K562 (cell line): ENCODE data around the gene DOCK8. TPM values are rescaled to one million over a fixed set of nuclear protein-coding genes. Genes with fewer than 3 reads are reported as not detected.

ENCODE experiments used
- ATAC-seq: fragments of 200-7000 bp; cut with Tn5 transposase; 3 replicates; pipeline ENCODE4 v1.9.1; 2020; ENCODE audit warnings: moderate library complexity
- BruUV-seq: library from RNA; stranded (reverse); fragments of 400-500 nt; replicated peaks from 2 replicates; lab custom pipeline; 2021; lab: Mats Ljungman, UMichigan
- CTCF ChIA-PET: fragments of 300-600 bp; formaldehyde crosslinking; extraction: SDS; loops from one replicate; lab custom pipeline; 2021; ENCODE audit warnings: low intra/inter-chr PET ratio; lab: Yijun Ruan, JAX
- POLR2A ChIA-PET: fragments of 300-600, 350-650 bp; sonication (Branson Sonifier 250); formaldehyde crosslinking; extraction: SDS; loops from one replicate; lab custom pipeline; 2021; ENCODE audit warnings: antibody characterized with exemption, inconsistent platforms; lab: Yijun Ruan, JAX
- DNase-seq, 4 experiments: peaks; one replicate each; pipeline versions ENCODE4 v3.0.0 to v3.0.0-alpha.2; 2011 to 2018; ENCODE audit warnings: low spot score in 3 of 4, mixed read lengths in 3 of 4; ENCODE audit errors: extremely low read depth in 1 of 4
- FAIRE-seq: peaks from 2 replicates; lab custom pipeline; 2011; peaks lifted over from hg19 to GRCh38; lab: Jason Lieb, UNC
- H2AFZ ChIP-seq: 2 replicates; pipeline ENCODE4 v1.6.0; 2011; ENCODE audit warnings: low read depth, low read length, control low read depth, inconsistent platforms
- H3K27ac ChIP-seq: fragments of 200-600 bp; 3 replicates; pipeline ENCODE4 v1.8.0; 2011; ENCODE audit warnings: low read depth, mild to moderate bottlenecking, control low read depth, inconsistent platforms, low read length, moderate library complexity, mixed read lengths; ENCODE audit errors: extremely low read depth
- H3K27me3 ChIP-seq, 2 experiments: fragments of 300-600 bp in 1 of 2; 2 replicates in 1 of 2; 3 replicates in 1 of 2; pipeline versions ENCODE4 v1.6.0 to v1.8.0; 2011; ENCODE audit warnings: inconsistent platforms in 2 of 2, low read length in 2 of 2, mild to moderate bottlenecking in 1 of 2, mixed read lengths in 1 of 2, moderate library complexity in 1 of 2; ENCODE audit not compliant: control insufficient read depth in 2 of 2, insufficient read depth in 2 of 2
- H3K36me3 ChIP-seq: fragments of 300-600 bp; 3 replicates; pipeline ENCODE4 v1.8.0; 2011; ENCODE audit warnings: mild to moderate bottlenecking, low read length, inconsistent platforms; ENCODE audit not compliant: control insufficient read depth, insufficient read depth
- H3K4me1 ChIP-seq, 2 experiments: fragments of 200-600 bp in 1 of 2; replicated peaks in 1 of 2; 2 replicates in 1 of 2; 3 replicates in 1 of 2; pipeline versions ENCODE4 v1.5.1 to v1.8.0; 2011; ENCODE audit warnings: inconsistent platforms in 2 of 2, low read length in 2 of 2, mild to moderate bottlenecking in 1 of 2, mixed read lengths in 1 of 2, moderate library complexity in 1 of 2; ENCODE audit not compliant: control insufficient read depth in 2 of 2, insufficient read depth in 2 of 2
- H3K4me2 ChIP-seq: 2 replicates; pipeline ENCODE4 v1.6.1; 2011; ENCODE audit warnings: low read length, control low read depth, inconsistent platforms, mixed read lengths; ENCODE audit not compliant: insufficient read depth
- H3K4me3 ChIP-seq: fragments of 200-600 bp; sonication (generic), shearing (Covaris generic); 2 replicates; pipeline ENCODE4 v1.5.1; 2016; ENCODE audit warnings: control low read depth, inconsistent platforms
- H3K79me2 ChIP-seq: fragments of 200-600 bp; 3 replicates; pipeline ENCODE4 v1.8.0; 2011; ENCODE audit warnings: low read length, inconsistent platforms; ENCODE audit not compliant: control insufficient read depth, insufficient read depth
- H3K9ac ChIP-seq, 2 experiments: 2 replicates each; pipeline versions ENCODE4 v1.6.0 to v1.6.1; 2011; ENCODE audit warnings: low read depth in 2 of 2, low read length in 2 of 2, control low read depth in 1 of 2, inconsistent platforms in 1 of 2, mild to moderate bottlenecking in 1 of 2, mixed read lengths in 1 of 2; ENCODE audit not compliant: insufficient read depth in 1 of 2
- H3K9me1 ChIP-seq: one replicate; pipeline ENCODE4 v1.6.0; 2011; ENCODE audit warnings: inconsistent platforms, mild to moderate bottlenecking, low read length, moderate library complexity; ENCODE audit not compliant: control insufficient read depth, insufficient read depth
- H3K9me3 ChIP-seq: replicated peaks from 2 replicates; pipeline ENCODE4 v1.5.1; 2011; ENCODE audit warnings: low read depth, low read length, inconsistent platforms; ENCODE audit not compliant: control insufficient read depth, insufficient read depth
- H4K20me1 ChIP-seq: replicated peaks from 2 replicates; pipeline ENCODE4 v1.6.1; 2011; ENCODE audit warnings: low read length, inconsistent platforms, mixed read lengths; ENCODE audit not compliant: control insufficient read depth, insufficient read depth
- AFF1 ChIP-seq, 2 experiments: fragments of 450-650 bp; IDR thresholded peaks; 2 replicates each; pipeline ENCODE4 v1.6.1; 2018; ENCODE audit warnings: mild to moderate bottlenecking in 2 of 2, low read depth in 1 of 2; ENCODE audit not compliant: partially characterized antibody in 2 of 2
- C11orf30 ChIP-seq: fragments of 450-650 bp; IDR thresholded peaks from 2 replicates; pipeline ENCODE4 v1.6.1; 2016; ENCODE audit warnings: low read depth, mild to moderate bottlenecking
- CREB5 ChIP-seq: fragments of 250-450 bp; sonication (Bioruptor Pico); IDR thresholded peaks from 2 replicates; pipeline ENCODE4 v1.5.0; 2020; ENCODE audit warnings: mild to moderate bottlenecking
- CTBP1 ChIP-seq: fragments of 450-650 bp; IDR thresholded peaks from 2 replicates; pipeline ENCODE4 v1.6.1; 2016; ENCODE audit warnings: borderline replicate concordance
- FOXA1 ChIP-seq: fragments of 450-650 bp; IDR thresholded peaks from 2 replicates; pipeline ENCODE4 v1.6.1; 2016; ENCODE audit warnings: mild to moderate bottlenecking, borderline replicate concordance
- FOXA3 ChIP-seq, 2 experiments: fragments of 450-650 bp in 1 of 2; sonication (generic) in 1 of 2; formaldehyde crosslinking; IDR thresholded peaks in 1 of 2; conservative IDR thresholded peaks in 1 of 2; 2 replicates each; pipeline versions ENCODE4 v1.4.0 to v1.8.0; 2020 to 2022; ENCODE audit warnings: mild to moderate bottlenecking in 2 of 2, missing genetic modification reagents in 1 of 2
- KDM4B ChIP-seq, 2 experiments: fragments of 450-650 bp in 1 of 2; sonication (generic) in 1 of 2; IDR thresholded peaks; 2 replicates each; pipeline ENCODE4 v1.6.1; 2016 to 2017; ENCODE audit warnings: borderline replicate concordance in 2 of 2, antibody characterized with exemption in 1 of 2, low read depth in 1 of 2, mild to moderate bottlenecking in 1 of 2
- MAFF ChIP-seq: IDR thresholded peaks from 2 replicates; pipeline ENCODE4 v1.6.1; 2012; ENCODE audit warnings: low read length, improper control_type of control experiment
- MAFG ChIP-seq: fragments of 450-650 bp; conservative IDR thresholded peaks from 2 replicates; pipeline ENCODE4 v1.6.1; 2016; ENCODE audit warnings: missing genetic modification characterization, missing compliant biosample characterization
- MEIS2 ChIP-seq: fragments of 450-650 bp; IDR thresholded peaks from 2 replicates; pipeline ENCODE4 v1.6.1; 2014; ENCODE audit warnings: mild to moderate bottlenecking; ENCODE audit not compliant: partially characterized antibody
- NFIC ChIP-seq: fragments of 450-650 bp; IDR thresholded peaks from 2 replicates; pipeline ENCODE4 v1.6.1; 2017; ENCODE audit warnings: mild to moderate bottlenecking, inconsistent platforms
- RCOR1 ChIP-seq, 2 experiments: IDR thresholded peaks; 2 replicates each; pipeline ENCODE4 v1.6.1; 2012; ENCODE audit warnings: low read depth in 2 of 2, low read length in 2 of 2, borderline replicate concordance in 1 of 2, improper control_type of control experiment in 1 of 2
- ZNF316 ChIP-seq: fragments of 450-650 bp; IDR thresholded peaks from 2 replicates; pipeline ENCODE4 v1.6.1; 2016
- ZNF717 ChIP-seq: fragments of 250-450 bp; sonication (Bioruptor Pico); IDR thresholded peaks from 2 replicates; pipeline ENCODE4 v1.5.0; 2021
- ZNF785 ChIP-seq: fragments of 250-450 bp; sonication (Bioruptor Pico); IDR thresholded peaks from 2 replicates; pipeline ENCODE4 v1.4.0; 2020; ENCODE audit warnings: mild to moderate bottlenecking
- WGBS: fragments of 100-300 bp; shearing (Covaris generic); methylation state at CpG from one replicate; pipeline ENCODE4 v1.1.6; 2016; ENCODE audit warnings: low coverage, mixed read lengths; ENCODE audit not compliant: insufficient coverage; ENCODE audit errors: missing lambda C conversion rate; 5-methylcytosine and 5-hydroxymethylcytosine counted together
- in situ Hi-C: fragments of 300-500 bp; cut with MboI; formaldehyde crosslinking; loops from 4 replicates; pipeline ENCODE4 v1.15.0; 2018; ENCODE audit warnings: inconsistent platforms, mixed read lengths
- intact Hi-C: fragments of 100-400 bp; cut with micrococcal nuclease; formaldehyde crosslinking; loops from 2 replicates; pipeline ENCODE4 v1.14.2; 2022
- polyA plus RNA-seq, 8 experiments: library from polyadenylated mRNA; depleted of rRNA in 4 of 8; stranded (reverse) in 5 of 8; unstranded in 3 of 8; fragments of >200 nt; fragmentation: Nextera tagmentation in 2 of 8; fragmentation: Illumina TruSeq in 1 of 8; extraction: Ambion mirVana in 2 of 8; extraction: Trizol in 1 of 8; gene quantifications; 2 replicates each; pipeline versions ENCODE4 v1.2.1 to v1.2.3, GENCODE V29; 2011 to 2014; ENCODE audit warnings: inconsistent platforms in 1 of 8, missing spikeins in 1 of 8
- total RNA-seq, 7 experiments: library from RNA; depleted of rRNA in 6 of 7; stranded (reverse); fragments of >200 nt in 6 of 7; fragmentation: Illumina TruSeq in 2 of 7; extraction: Trizol in 2 of 7; gene quantifications; 2 replicates each; pipeline versions ENCODE4 v1.2.1 to v1.2.3, GENCODE V29; 2011 to 2021; ENCODE audit warnings: low replicate concordance in 1 of 7

The DOCK8 gene
- total and polyA plus RNA-seq, 9 of the 15 experiments (the other 6 are each of a cell fraction or from before 2014, with no cell fraction given) = 14.4 to 53.8 (median 25.1) TPM

GRCh38 chr9:471320-471719 is 256.7 kb downstream of the DOCK8 start:
- CTCF ChIA-PET = no interaction called here

More at GRCh38 chr9:471320-471719, 256.7 kb downstream of the DOCK8 start:
- no peak overlapping the region for H3K4me2 ChIP-seq
- peaks cover 11 to 13% of the 10 kb centered on the region in 2 experiments; a peak in 4 of 5 replicates for H3K4me1 ChIP-seq
- FAIRE-seq (no peak), DNase-seq (no peak), ATAC-seq (no peak)
- in situ Hi-C loops = no loop called here
- no peaks in the 10 kb centered on the region for H4K20me1 ChIP-seq
- H3K9me1 ChIP-seq = peaks cover 3% of the 10 kb centered on the region
- intact Hi-C loops = no loop called here
- H3K4me3 ChIP-seq = no peak overlapping the region
- no TSS peak for BruUV-seq
- H2AFZ ChIP-seq = no peak overlapping the region
- no peaks in the 10 kb centered on the region for H3K27me3 ChIP-seq
- no peaks in the 10 kb centered on the region; the same call in 2 of the 3 replicates for H3K36me3 ChIP-seq
- POLR2A ChIA-PET = interaction anchor here (1.2 kb wide), 1 partner anchor 11 kb away, joined by 4 read pairs; no protein-coding TSS in a partner anchor
- H3K9me3 ChIP-seq = no peaks in the 10 kb centered on the region
- H3K9ac ChIP-seq = no peak overlapping the region
- H3K27ac ChIP-seq = no peak overlapping the region
- H3K79me2 ChIP-seq = peaks cover 4% of the 10 kb centered on the region; the same call in 1 of the 3 replicates
- TF ChIP-seq FOXA1 = peak; percentile 28; the same call in 1 of the 2 replicates
- TF ChIP-seq MEIS2 = peak; percentile 14
- 0 out of 2 replicates have a peak, but pooled peaks have one; percentile 26 for TF ChIP-seq ZNF316
- TF ChIP-seq CTBP1 = peak; percentile 45; the same call in 1 of the 2 replicates
- TF ChIP-seq AFF1 (IDR thresholded peaks at IDR 0.05; ENCODE audit: low read depth in 1 of 2, partially characterized antibody in 2 of 2) = no peak
- TF ChIP-seq MAFG = peak; percentile 47
- TF ChIP-seq MAFF = 0 out of 2 replicates have a peak, but pooled peaks have one; percentile 30
- peak; percentile 92 to 93 for TF ChIP-seq FOXA3 (CRISPR knock-in tag; conservative IDR thresholded peaks at IDR 0.05 in 1 of 2, IDR thresholded peaks at IDR 0.05 in 1 of 2)
- TF ChIP-seq C11orf30 = peak; percentile 39; the same call in 1 of the 2 replicates
- TF ChIP-seq NFIC = peak; percentile 58
- TF ChIP-seq CREB5 (CRISPR knock-in tag) = no peak
- TF ChIP-seq ZNF717 (CRISPR knock-in tag) = no peak
- TF ChIP-seq RCOR1 (IDR thresholded peaks at IDR 0.05; ENCODE audit: borderline replicate concordance in 1 of 2, low read depth in 2 of 2, low read length in 2 of 2) = 0 out of 4 replicates have a peak, but pooled peaks of 1 of the 2 experiments have one; percentile 23
- no peak for TF ChIP-seq KDM4B (IDR thresholded peaks at IDR 0.05; ENCODE audit: borderline replicate concordance in 2 of 2, low read depth in 1 of 2)
- no peak for TF ChIP-seq ZNF785 (CRISPR knock-in tag)
- 47% methylated on average over 4 of the region's 4 CpGs for WGBS
